ES-I3 (cell line): ENCODE data around the gene VPS72.
A peak's percentile ranks its signal among the peaks of the same experiment; 100 is the strongest.

Experiments used
- H3K36me3 ChIP-seq: 2 replicates; pipeline ENCODE4 v1.6.1; 2013; ENCODE audit warnings: mild to moderate bottlenecking, low read length, control low read depth, moderate library complexity; ENCODE audit not compliant: insufficient read depth
- H3K4me1 ChIP-seq: 2 replicates; pipeline ENCODE4 v1.6.1; 2013; ENCODE audit warnings: mild to moderate bottlenecking, control low read depth, low read length; ENCODE audit not compliant: insufficient read depth
- H3K9ac ChIP-seq: 2 replicates; pipeline ENCODE4 v1.6.1; 2013; ENCODE audit warnings: low read depth, mild to moderate bottlenecking, low read length, moderate library complexity
- H3K9me3 ChIP-seq: 2 replicates; pipeline ENCODE4 v1.6.1; 2013; ENCODE audit warnings: mild to moderate bottlenecking, low read length, moderate library complexity; ENCODE audit not compliant: control insufficient read depth, insufficient read depth

The VPS72 gene

DNA sequence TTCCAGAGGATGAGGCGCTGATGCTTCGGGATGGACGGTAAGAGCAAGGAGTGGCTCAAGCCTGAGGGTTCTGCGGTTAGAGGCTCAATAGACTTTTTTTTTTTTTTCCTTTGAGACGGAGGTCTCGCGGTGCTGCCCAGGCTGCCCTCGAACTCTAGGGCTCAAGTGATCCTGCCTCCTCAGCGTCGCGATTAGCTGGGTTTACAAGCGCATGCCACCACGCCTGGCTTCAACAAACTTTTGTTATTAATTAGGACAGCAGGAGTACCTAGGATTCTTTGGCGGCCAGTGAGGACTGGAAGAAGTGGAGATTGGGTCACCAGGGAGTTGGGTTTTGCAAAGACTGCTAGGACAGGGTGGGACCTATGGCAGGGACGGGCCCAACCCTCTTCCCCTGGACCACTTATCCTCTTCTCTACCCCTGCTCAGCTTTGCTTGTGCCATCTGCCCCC, 23.5 kb downstream of the VPS72 start:
- H3K9ac ChIP-seq = peak overlapping the region; percentile 90

DNA sequence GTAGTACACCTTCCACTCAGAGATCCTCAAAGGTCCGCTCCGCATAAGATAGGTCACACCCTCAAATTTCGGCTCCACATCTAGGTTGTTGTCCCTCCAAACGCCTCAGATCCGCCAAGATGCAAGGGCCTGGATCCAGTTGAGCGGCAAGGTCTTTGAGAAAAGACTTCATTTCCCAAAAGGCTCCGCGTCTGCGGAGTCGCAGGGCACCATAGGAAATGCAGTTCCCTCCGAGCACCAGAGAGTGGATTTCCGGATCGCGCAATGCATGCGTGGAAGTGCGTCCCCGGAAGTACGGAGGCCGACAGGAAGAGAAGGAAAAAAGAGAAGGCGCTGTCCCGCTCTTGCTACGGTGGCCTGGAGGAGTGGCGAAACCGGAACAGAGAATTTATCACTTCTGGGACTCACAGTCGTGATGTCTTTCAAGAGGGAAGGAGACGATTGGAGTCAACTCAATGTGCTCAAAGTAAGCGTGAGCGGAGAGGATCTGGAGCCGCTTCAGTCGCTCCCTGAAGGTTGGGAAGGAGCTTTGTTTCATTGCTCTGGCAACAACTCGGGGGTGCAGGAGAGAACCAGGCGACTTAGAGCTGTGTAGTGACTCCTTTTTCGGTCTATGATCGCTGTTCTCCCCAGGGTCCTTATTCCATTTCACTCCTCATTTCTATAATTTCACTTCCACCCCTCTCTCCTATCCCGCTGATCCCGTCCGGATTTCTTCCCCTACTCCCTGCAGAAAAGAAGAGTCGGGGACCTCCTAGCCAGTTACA, 24.1 kb downstream of the VPS72 start, which contains the start of the genes LYSMD1 and SCNM1:
LYSMD1 (minus strand) TSS at position 165 of the 767 bp plus-strand sequence. CDS start 644 bp downstream, outside the sequence.
SCNM1 (plus strand) TSS at position 407 of the 767 bp plus-strand sequence; CDS start at position 416, 9 bp downstream.
- H3K9ac ChIP-seq = peak within 1 kb of the TSS; percentile 90
- peaks cover 5% of the 10 kb centered on the region for H3K36me3 ChIP-seq
- no peaks in the 10 kb centered on the region for H3K9me3 ChIP-seq
- H3K4me1 ChIP-seq = peaks cover 9% of the 10 kb centered on the region

More for the DNA sequence above, 23.5 kb downstream of the VPS72 start:
- Histone ChIP-seq H3K9me3 (no peaks in the 10 kb centered on the region), H3K36me3 (peaks cover 5% of the 10 kb centered on the region; the same call in 1 of the 2 replicates), H3K4me1 (peaks cover 9% of the 10 kb centered on the region)

DNA sequence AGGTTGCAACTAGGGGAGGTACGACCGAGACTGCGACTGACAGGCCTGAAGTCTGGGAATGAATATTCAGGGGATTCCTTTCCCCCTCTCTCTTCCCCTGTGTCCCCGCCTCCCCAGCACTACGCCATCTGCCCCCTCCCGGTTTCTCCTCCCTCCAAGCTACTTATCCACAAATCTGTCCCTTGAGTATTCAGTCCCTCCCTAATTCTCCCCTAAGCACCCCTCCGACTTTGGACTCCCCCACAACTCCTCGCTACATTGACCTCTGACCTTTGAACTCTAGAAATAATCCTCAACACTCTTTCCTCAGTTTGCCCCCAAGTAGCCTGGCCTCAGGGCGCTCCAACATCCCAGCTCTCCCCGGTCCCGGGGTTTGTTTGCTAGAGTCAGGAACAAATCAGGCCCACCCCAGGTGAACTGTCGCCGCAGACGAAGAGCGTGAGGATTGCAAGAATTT, 24.7 kb downstream of the VPS72 start:
- no peaks in the 10 kb centered on the region for H3K9me3 ChIP-seq
- H3K36me3 ChIP-seq = peaks cover 9% of the 10 kb centered on the region
- peak overlapping the region; percentile 90 for H3K9ac ChIP-seq
- H3K4me1 ChIP-seq = peaks cover 9% of the 10 kb centered on the region

DNA sequence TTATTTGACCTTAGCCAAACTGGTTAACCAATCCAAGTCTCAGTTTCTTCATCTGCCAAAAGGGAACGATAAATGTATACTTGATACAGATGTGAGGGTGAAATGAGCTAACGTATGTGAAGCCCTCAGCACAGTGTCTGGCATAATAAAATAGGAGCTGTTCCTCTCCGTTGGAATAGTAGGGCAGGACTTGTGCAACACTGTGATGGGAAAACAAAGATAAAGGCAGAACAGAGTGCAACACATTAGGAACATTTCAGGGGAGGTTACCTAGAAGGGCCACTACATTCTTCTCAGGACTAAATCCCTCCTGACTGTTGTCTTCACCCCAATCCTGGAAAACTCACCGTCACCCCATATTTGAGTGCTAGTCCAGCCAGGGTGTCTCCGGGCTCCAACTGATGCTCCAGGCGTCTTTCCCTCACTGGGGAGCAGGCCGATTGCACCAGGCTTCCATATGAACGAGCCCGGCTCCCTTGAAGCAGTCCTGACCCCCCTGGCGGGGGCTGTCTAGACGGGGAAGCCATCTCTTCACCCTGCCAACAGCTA, 25.2 kb downstream of the VPS72 start:
- no peaks in the 10 kb centered on the region for H3K9me3 ChIP-seq
- H3K9ac ChIP-seq = peak overlapping the region; percentile 90
- peaks cover 9% of the 10 kb centered on the region for H3K4me1 ChIP-seq
- peaks cover 5% of the 10 kb centered on the region; the same call in 1 of the 2 replicates for H3K36me3 ChIP-seq

DNA sequence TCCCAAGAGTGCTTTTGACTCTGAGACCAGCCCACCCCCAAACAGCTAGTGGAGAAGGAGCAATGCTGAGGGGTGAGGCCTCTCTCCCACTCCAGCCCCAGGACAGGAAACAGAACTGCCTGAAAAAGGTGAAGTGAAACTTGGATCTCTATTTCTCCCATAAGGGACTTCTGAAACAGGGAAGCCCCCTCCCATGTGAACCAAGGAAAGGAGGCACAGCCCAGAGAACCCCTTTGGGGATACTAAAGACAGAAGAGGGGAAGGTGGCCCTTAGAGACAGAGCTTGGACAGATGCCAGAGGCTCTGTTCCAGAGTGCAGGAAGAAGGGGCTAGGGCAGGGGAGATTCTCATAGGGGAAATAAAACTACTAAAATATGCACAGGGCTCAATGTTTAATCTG, 30.6 kb downstream of the VPS72 start:
- H3K9ac ChIP-seq = no peak overlapping the region
- peaks cover 5% of the 10 kb centered on the region; the same call in 1 of the 2 replicates for H3K36me3 ChIP-seq
- H3K4me1 ChIP-seq = peaks cover 7% of the 10 kb centered on the region
- H3K9me3 ChIP-seq = no peaks in the 10 kb centered on the region

DNA sequence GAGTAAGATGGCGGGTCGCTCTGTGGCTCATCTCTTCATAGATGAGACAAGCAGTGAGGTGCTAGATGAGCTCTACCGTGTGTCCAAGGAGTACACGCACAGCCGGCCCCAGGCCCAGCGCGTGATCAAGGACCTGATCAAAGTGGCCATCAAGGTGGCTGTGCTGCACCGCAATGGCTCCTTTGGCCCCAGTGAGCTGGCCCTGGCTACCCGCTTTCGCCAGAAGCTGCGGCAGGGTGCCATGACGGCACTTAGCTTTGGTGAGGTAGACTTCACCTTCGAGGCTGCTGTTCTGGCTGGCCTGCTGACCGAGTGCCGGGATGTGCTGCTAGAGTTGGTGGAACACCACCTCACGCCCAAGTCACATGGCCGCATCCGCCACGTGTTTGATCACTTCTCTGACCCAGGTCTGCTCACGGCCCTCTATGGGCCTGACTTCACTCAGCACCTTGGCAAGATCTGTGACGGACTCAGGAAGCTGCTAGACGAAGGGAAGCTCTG, 31.2 kb downstream of the VPS72 start:
- H3K9ac ChIP-seq = no peak overlapping the region
- no peaks in the 10 kb centered on the region for H3K9me3 ChIP-seq
- H3K36me3 ChIP-seq = peaks cover 5% of the 10 kb centered on the region; the same call in 1 of the 2 replicates
- peaks cover 4% of the 10 kb centered on the region for H3K4me1 ChIP-seq

DNA sequence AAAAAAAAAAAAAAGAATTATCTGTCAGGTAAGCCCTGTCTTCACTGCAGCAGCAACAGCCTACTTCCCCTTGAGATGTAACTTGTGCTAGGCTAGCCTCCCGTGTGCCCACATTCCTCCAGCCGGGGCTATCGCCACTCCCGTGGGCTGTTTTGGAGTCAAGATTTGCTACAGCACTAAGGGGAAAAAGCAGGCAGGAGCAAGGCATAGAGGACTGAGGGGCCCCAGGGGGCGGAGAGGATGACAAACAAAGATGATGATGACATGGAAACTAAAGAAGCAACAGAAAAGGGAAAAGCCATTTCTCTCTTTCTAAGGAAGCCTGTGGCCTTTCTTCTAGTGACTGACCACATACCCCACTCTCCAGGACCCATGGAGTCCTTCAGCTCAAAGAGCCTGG, 31.7 kb downstream of the VPS72 start:
- no peak overlapping the region for H3K9ac ChIP-seq
- H3K36me3 ChIP-seq = peaks cover 5% of the 10 kb centered on the region; the same call in 1 of the 2 replicates
- no peaks in the 10 kb centered on the region for H3K9me3 ChIP-seq

DNA sequence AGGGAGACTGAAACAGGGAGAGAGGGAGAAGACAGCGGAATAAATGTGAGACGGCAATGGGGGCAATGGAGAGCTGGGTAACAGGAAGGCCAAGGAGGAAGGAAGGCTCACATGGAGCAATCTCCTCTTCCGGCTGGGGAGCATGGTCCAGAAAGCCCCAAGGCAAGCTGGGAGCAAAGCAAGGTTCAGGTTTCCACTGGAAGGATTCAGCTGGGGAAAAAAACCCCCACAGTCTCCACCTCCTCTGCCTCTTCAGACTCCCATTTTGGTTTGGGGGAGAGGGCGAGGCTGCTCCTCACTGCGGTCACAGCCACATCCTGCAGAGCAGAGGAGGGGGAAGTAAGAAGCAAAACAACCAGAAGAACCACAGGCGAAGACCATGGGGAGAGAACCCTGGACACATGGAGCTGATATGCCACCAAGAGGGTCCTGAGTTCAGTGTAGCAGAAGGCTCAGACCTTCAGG, 32.9 kb downstream of the VPS72 start:
- Histone ChIP-seq H3K9me3 (no peaks in the 10 kb centered on the region), H3K9ac (no peak overlapping the region)

More for the DNA sequence above, 31.7 kb downstream of the VPS72 start:
- H3K4me1 ChIP-seq = peaks cover 4% of the 10 kb centered on the region

DNA sequence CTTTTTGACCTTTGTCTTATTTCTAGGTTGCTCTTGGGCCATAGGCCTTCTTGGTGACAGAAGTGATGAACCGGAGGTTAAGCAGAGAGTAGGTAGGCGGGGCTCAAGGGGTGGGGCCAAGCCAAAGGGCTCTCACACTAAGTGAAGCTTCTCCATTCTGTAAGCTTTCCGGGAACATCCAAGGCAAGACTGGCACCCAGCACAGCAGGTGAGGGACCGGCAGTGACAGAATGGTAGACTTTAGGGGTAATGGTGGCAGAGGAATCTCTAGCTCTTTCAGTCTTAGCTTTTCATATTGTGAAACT, 33.5 kb downstream of the VPS72 start, which contains the start of gene TNFAIP8L2:
TNFAIP8L2 (plus strand) TSS at position 135 of the 305 bp plus-strand sequence. CDS start 2,049 bp downstream, outside the sequence.
- Histone ChIP-seq H3K9ac (no peak within 1 kb of the TSS), H3K36me3 (peaks cover 5% of the 10 kb centered on the region; the same call in 1 of the 2 replicates), H3K9me3 (no peaks in the 10 kb centered on the region), H3K4me1 (peaks cover 4% of the 10 kb centered on the region)

More for the DNA sequence above, 32.9 kb downstream of the VPS72 start:
- Histone ChIP-seq H3K4me1 (peaks cover 4% of the 10 kb centered on the region), H3K36me3 (peaks cover 5% of the 10 kb centered on the region; the same call in 1 of the 2 replicates)

DNA sequence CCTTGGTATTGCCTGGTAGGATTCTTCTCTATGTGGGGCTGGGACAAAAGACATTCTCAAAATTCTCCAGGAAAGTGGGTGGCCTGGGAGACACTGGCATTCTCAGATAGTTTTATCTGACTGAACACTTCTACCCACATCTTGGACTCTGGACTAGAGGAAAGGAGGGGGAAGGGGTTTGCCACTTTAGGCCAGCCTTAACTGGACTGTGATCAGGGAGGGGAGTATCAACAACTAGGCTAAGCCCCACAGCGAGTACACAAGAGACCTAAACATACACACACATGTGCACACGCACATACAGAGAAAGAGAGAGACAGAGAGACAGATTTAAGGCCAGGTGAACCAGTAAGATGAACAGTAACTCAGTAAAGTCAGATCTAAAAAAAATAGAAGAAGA, 42.3 kb downstream of the VPS72 start:
- H3K36me3 ChIP-seq = no peaks in the 10 kb centered on the region
- no peak overlapping the region for H3K9ac ChIP-seq
- peaks cover 28% of the 10 kb centered on the region for H3K4me1 ChIP-seq
- H3K9me3 ChIP-seq = no peaks in the 10 kb centered on the region

DNA sequence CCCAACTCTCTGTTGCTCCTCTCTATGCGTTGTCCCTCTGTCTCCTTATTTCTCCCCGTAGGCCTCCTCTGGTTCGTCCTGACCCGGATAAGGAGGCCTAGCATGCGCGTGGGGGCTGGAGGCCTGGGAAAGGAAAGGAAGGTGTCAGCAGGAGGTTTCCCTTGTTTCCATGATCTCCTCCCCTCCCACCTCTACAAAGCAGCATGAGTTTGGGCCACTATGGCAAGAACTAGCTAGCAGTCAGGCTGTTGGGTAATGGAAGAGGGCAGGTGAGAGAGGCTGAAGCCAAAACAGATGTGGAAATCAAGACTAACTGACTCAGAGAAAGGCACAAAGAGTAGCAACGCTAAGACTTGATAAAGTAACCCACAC, 42.9 kb downstream of the VPS72 start:
- peaks cover 29% of the 10 kb centered on the region for H3K4me1 ChIP-seq
- H3K36me3 ChIP-seq = no peaks in the 10 kb centered on the region
- H3K9ac ChIP-seq = peak overlapping the region; percentile 70
- no peaks in the 10 kb centered on the region for H3K9me3 ChIP-seq

DNA sequence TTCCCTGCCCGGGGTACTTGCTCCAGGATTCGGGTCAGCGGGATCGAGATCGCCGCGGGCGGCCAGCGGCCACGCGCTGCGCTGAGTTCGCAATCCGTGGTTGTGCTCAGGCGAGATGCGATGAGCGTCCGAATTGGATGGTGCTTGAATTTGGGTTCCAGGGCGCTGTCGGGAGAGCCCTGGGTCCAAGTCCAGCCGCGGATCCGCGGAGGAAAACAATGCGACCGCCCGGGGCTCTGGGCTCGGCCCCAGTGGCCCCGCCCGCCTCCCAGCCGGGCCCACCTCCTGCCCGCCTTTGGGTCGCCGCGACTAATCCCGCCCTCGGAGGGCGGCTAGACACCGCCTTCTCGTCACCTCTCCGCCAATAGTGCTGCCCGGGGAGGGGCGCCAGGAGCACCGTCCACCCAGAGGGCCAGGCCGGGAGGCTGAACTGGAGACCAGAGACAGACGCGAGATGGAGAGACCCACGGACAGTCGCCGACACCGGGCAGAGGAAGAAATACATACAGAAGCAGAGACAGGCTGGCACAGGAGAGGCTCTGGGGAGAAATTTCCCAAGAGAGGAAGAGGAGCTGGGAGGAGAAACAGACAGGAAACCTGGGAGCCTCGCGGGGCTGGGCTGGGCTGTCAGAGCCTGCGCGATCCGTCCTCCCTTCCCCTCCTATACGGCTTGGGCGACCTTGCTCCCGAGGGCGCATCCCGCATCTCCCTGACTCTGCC, 43.4 kb downstream of the VPS72 start, which contains the start of gene SEMA6C:
SEMA6C (minus strand) TSS at position 220 of the 720 bp plus-strand sequence. CDS start 4,010 bp downstream, outside the sequence.
- peaks cover 29% of the 10 kb centered on the region for H3K4me1 ChIP-seq
- no peaks in the 10 kb centered on the region for H3K36me3 ChIP-seq
- peak within 1 kb of the TSS; percentile 70 for H3K9ac ChIP-seq
- H3K9me3 ChIP-seq = no peaks in the 10 kb centered on the region

DNA sequence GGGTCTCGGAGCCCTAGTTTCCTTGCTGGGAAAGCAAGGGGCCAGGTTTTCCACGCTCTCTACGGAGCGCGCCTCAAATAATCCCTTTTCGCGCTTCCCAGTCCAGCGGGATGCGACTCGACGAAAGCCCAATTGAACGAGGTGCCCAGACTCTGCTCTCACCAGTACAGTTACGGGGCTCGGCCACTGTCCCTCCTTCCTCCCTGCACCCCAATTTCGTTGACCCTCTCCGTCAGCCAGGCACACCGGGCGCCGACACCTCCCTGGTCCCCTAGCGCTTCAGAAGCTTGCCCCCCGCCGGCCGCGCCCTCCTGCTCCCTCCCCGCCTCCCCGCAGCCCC, 44.0 kb downstream of the VPS72 start:
- Histone ChIP-seq H3K36me3 (no peaks in the 10 kb centered on the region), H3K4me1 (peaks cover 29% of the 10 kb centered on the region), H3K9ac (peak overlapping the region; percentile 70; the same call in 1 of the 2 replicates), H3K9me3 (no peaks in the 10 kb centered on the region)
